ENCODE measurements around the gene CAPG. TPM values are rescaled to one million over a fixed set of nuclear protein-coding genes. Genes with fewer than 3 reads are reported as not detected.
A peak's percentile ranks its signal among the peaks of the same experiment; 100 is the strongest.

CAPG gene
- polyA plus RNA-seq, 1 donor (not counting 4 experiments of a cell fraction or from before 2014, with no cell fraction given): 466 TPM

DNA sequence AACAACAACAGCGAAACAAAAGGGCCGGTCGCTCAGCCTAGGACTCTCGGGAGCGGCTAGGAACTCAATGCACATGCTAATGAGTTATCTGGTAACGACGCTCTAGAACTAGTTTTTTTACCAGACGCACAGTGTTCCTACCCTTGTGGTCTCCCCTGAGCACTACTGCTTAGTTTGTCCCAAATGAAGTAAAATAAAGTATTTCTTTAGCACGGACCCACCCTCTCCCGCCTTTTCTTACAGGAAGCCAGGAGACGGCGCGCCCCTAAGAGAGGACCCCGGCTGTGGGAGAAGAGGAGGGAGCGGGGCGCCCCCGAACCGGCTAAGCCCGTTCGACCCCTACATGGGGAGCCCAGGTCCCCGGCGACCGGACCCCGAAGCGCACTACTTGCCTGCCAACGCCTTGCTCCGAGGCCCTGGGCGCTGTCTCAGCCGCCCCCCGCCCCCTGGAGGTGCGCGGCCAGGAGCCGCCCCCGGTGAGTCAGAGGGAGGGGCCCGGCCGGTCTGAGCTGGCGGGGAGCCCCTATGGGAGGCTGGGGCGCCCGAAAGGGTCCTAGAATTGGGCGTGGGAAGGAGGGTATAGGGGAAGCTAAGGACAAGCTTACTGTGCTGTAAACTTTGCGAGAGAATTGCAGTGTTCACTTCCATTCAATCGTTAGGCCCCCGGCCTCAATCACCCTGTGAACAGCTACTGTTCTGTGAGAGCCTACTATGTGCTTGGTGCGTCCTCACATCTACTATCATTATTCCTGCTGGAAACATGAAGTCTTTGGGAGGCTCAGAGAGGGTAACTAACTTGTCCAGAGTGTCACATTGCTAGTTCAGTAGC lies 3.6 kb upstream of the CAPG start:
- Histone ChIP-seq H4K20me1 (ENCODE audit: control insufficient read depth, extremely low read depth, insufficient read depth, low read length) (no peaks in the 10 kb centered on the region), H3K79me2 (ENCODE audit: control insufficient read depth, insufficient read depth, low read length) (peaks cover 42% of the 10 kb centered on the region), H3K9ac (ENCODE audit: control insufficient read depth, extremely low read depth, insufficient read depth, low read length) (peak overlapping the region; percentile 95), H3K4me3 (ENCODE audit: control insufficient read depth in 2 of 3, extremely low read depth in 1 of 3, insufficient read depth in 2 of 3, low read depth in 1 of 3, low read length in 3 of 3) (peak overlapping the region; percentile 66 to 90 (median 89)), H3K27me3 (ENCODE audit: control insufficient read depth, extremely low read depth, insufficient read depth, low read length) (no peaks in the 10 kb centered on the region), H3K36me3 (ENCODE audit: control insufficient read depth in 2 of 2, extremely low read depth in 1 of 2, insufficient read depth in 2 of 2, low read length in 2 of 2) (no peaks in the 10 kb centered on the region), H3K9me3 (ENCODE audit: control insufficient read depth, low read depth, low read length) (no peaks in the 10 kb centered on the region), H3K4me2 (ENCODE audit: control insufficient read depth, extremely low read depth, insufficient read depth, low read depth, low read length) (peak overlapping the region; percentile 98), H3K9me1 (ENCODE audit: control insufficient read depth, extremely low read depth, insufficient read depth, low read length) (peaks cover 2% of the 10 kb centered on the region), H3K4me1 (ENCODE audit: control insufficient read depth, extremely low read depth, insufficient read depth, low read length) (peaks cover 40% of the 10 kb centered on the region), H2AFZ (ENCODE audit: control insufficient read depth, low read length) (peak overlapping the region; percentile 77), H3K27ac (ENCODE audit: control insufficient read depth, insufficient read depth, low read length) (peak overlapping the region; percentile 95)
- DNase-seq (ENCODE audit: low read depth, low spot score) (peak; percentile 41), FAIRE-seq (no peak)
- TF ChIP-seq, protein P1, sequence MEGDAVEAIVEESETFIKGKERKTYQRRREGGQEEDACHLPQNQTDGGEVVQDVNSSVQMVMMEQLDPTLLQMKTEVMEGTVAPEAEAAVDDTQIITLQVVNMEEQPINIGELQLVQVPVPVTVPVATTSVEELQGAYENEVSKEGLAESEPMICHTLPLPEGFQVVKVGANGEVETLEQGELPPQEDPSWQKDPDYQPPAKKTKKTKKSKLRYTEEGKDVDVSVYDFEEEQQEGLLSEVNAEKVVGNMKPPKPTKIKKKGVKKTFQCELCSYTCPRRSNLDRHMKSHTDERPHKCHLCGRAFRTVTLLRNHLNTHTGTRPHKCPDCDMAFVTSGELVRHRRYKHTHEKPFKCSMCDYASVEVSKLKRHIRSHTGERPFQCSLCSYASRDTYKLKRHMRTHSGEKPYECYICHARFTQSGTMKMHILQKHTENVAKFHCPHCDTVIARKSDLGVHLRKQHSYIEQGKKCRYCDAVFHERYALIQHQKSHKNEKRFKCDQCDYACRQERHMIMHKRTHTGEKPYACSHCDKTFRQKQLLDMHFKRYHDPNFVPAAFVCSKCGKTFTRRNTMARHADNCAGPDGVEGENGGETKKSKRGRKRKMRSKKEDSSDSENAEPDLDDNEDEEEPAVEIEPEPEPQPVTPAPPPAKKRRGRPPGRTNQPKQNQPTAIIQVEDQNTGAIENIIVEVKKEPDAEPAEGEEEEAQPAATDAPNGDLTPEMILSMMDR (optimal IDR thresholded peaks at IDR 0.05 in 1 of 3, IDR thresholded peaks at IDR 0.05 in 1 of 3, conservative IDR thresholded peaks at IDR 0.05 in 1 of 3; ENCODE audit: extremely low read depth in 1 of 3, insufficient read depth in 2 of 3, low read length in 3 of 3): no peak
- no peak for TF ChIP-seq EZH2 (IDR thresholded peaks at IDR 0.05; ENCODE audit: low read length)
- dilution Hi-C loops (cut with MboI; ENCODE audit: extremely low pct_ligation_motif_present, low sequenced_read_pairs): no loop called here

DNA sequence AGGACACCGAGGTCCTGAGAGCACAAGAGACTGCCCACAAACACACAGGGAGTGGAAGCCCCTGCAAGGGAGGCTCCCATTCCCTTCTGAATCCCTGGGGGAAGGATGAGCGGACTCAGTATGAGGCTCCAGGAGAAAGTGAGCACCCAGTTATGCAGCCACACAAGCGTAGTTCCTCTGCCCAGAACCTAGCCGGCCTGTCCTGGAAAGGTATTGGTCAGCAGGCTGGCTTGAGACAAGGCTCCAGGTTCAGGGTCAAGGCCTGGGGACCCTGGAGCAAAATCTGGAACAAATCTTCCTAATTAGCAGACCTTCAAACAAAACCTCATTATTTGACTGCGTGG lies 1.2 kb upstream of the CAPG start:
- Histone ChIP-seq H3K4me3 (ENCODE audit: control insufficient read depth in 2 of 3, extremely low read depth in 1 of 3, insufficient read depth in 2 of 3, low read depth in 1 of 3, low read length in 3 of 3) (no peak overlapping the region), H3K36me3 (ENCODE audit: control insufficient read depth in 2 of 2, extremely low read depth in 1 of 2, insufficient read depth in 2 of 2, low read length in 2 of 2) (peaks cover 0 to 10% of the 10 kb centered on the region in 2 experiments), H3K4me1 (ENCODE audit: control insufficient read depth, extremely low read depth, insufficient read depth, low read length) (peaks cover 33% of the 10 kb centered on the region), H4K20me1 (ENCODE audit: control insufficient read depth, extremely low read depth, insufficient read depth, low read length) (no peaks in the 10 kb centered on the region), H3K9me1 (ENCODE audit: control insufficient read depth, extremely low read depth, insufficient read depth, low read length) (peaks cover 3% of the 10 kb centered on the region), H3K9ac (ENCODE audit: control insufficient read depth, extremely low read depth, insufficient read depth, low read length) (no peak overlapping the region), H3K4me2 (ENCODE audit: control insufficient read depth, extremely low read depth, insufficient read depth, low read depth, low read length) (no peak overlapping the region), H3K27me3 (ENCODE audit: control insufficient read depth, extremely low read depth, insufficient read depth, low read length) (no peaks in the 10 kb centered on the region), H3K9me3 (ENCODE audit: control insufficient read depth, low read depth, low read length) (no peaks in the 10 kb centered on the region), H3K79me2 (ENCODE audit: control insufficient read depth, insufficient read depth, low read length) (peaks cover 62% of the 10 kb centered on the region), H3K27ac (ENCODE audit: control insufficient read depth, insufficient read depth, low read length) (peak overlapping the region; percentile 71), H2AFZ (ENCODE audit: control insufficient read depth, low read length) (no peak overlapping the region)
- dilution Hi-C loops (cut with MboI; ENCODE audit: extremely low pct_ligation_motif_present, low sequenced_read_pairs): no loop called here
- no peak for DNase-seq (ENCODE audit: low read depth, low spot score)
- no peak for FAIRE-seq
- TF ChIP-seq, protein P1 (optimal IDR thresholded peaks at IDR 0.05 in 1 of 3, IDR thresholded peaks at IDR 0.05 in 1 of 3, conservative IDR thresholded peaks at IDR 0.05 in 1 of 3; ENCODE audit: extremely low read depth in 1 of 3, insufficient read depth in 2 of 3, low read length in 3 of 3): no peak
- TF ChIP-seq EZH2 (IDR thresholded peaks at IDR 0.05; ENCODE audit: low read length): no peak

Data from keratinocyte (primary cell).